Nephron (organoid): ENCODE data around the gene RAB40C.
A peak's percentile ranks its signal among the peaks of the same experiment; 100 is the strongest.

Experiments
- H3K27ac Mint-ChIP-seq, 3 experiments: 2 replicates each; pipeline ENCODE4 v1.8.0; 2020; ENCODE audit warnings: mixed read lengths in 3 of 3, mild to moderate bottlenecking in 2 of 3, moderate library complexity in 1 of 3
- H3K27me3 Mint-ChIP-seq: 2 replicates; pipeline ENCODE4 v1.8.0; 2021; ENCODE audit warnings: low read depth, mild to moderate bottlenecking, moderate library complexity, mixed read lengths
- H3K36me3 Mint-ChIP-seq: 2 replicates; pipeline ENCODE4 v1.8.0; 2020; ENCODE audit warnings: low read depth, mixed read lengths
- H3K4me1 Mint-ChIP-seq: 2 replicates; pipeline ENCODE4 v1.8.0; 2020; ENCODE audit warnings: mixed read lengths
- H3K4me3 Mint-ChIP-seq, 3 experiments: 2 replicates each; pipeline ENCODE4 v1.8.0; 2020; ENCODE audit warnings: mild to moderate bottlenecking in 3 of 3, mixed read lengths in 3 of 3, moderate library complexity in 2 of 3
- H3K9me3 Mint-ChIP-seq: 2 replicates; pipeline ENCODE4 v1.8.0; 2020; ENCODE audit warnings: mixed read lengths
- CTCF ChIP-seq, 3 experiments: fragments of 200-600 bp; sonication (generic); IDR thresholded peaks; one replicate each; pipeline ENCODE4 v1.5.0; 2021; ENCODE audit warnings: antibody characterized with exemption in 3 of 3; ENCODE audit not compliant: unreplicated experiment in 3 of 3

The RAB40C gene

GRCh38 chr16:589658-590187 is at the start of gene RAB40C:
Gene RAB40C (plus strand): TSS chr16:590066. CDS start chr16:590292, 226 bp downstream.
- TF ChIP-seq CTCF (IDR thresholded peaks at IDR 0.05; ENCODE audit: unreplicated experiment in 3 of 3), result no peak
- peaks cover 8% of the 10 kb centered on the region for H3K27me3 Mint-ChIP-seq

GRCh38 chr16:540645-541340 is 49.1 kb upstream of the RAB40C start:
- no peak overlapping the region for H3K4me3 Mint-ChIP-seq
- H3K36me3 Mint-ChIP-seq, result peaks cover 3% of the 10 kb centered on the region
- no peak overlapping the region for H3K27ac Mint-ChIP-seq
- H3K4me1 Mint-ChIP-seq, result no peaks in the 10 kb centered on the region
- no peaks in the 10 kb centered on the region for H3K9me3 Mint-ChIP-seq
- H3K27me3 Mint-ChIP-seq, result no peaks in the 10 kb centered on the region
- no peak for TF ChIP-seq CTCF (IDR thresholded peaks at IDR 0.05; ENCODE audit: unreplicated experiment in 3 of 3)

More at GRCh38 chr16:589658-590187, at the start of gene RAB40C:
- Mint-ChIP-seq H3K9me3 (no peaks in the 10 kb centered on the region), H3K4me3 (peak within 1 kb of the TSS; percentile 98 to 99 (median 99)), H3K36me3 (peaks cover 7% of the 10 kb centered on the region), H3K27ac (peak within 1 kb of the TSS; percentile 98 to 100 (median 99)), H3K4me1 (peaks cover 44% of the 10 kb centered on the region)

GRCh38 chr16:543301-544164 is 46.3 kb upstream of the RAB40C start:
- TF ChIP-seq CTCF (IDR thresholded peaks at IDR 0.05; ENCODE audit: unreplicated experiment in 3 of 3), result no peak

GRCh38 chr16:544517-544916 is 45.3 kb upstream of the RAB40C start:
- Mint-ChIP-seq H3K27ac (no peak overlapping the region), H3K27me3 (no peaks in the 10 kb centered on the region), H3K36me3 (no peaks in the 10 kb centered on the region), H3K4me3 (no peak overlapping the region), H3K9me3 (no peaks in the 10 kb centered on the region), H3K4me1 (no peaks in the 10 kb centered on the region)
- no peak for TF ChIP-seq CTCF (IDR thresholded peaks at IDR 0.05; ENCODE audit: unreplicated experiment in 3 of 3)

More at GRCh38 chr16:543301-544164, 46.3 kb upstream of the RAB40C start:
- Mint-ChIP-seq H3K9me3 (no peaks in the 10 kb centered on the region), H3K36me3 (no peaks in the 10 kb centered on the region), H3K27me3 (no peaks in the 10 kb centered on the region), H3K4me1 (no peaks in the 10 kb centered on the region), H3K27ac (peak overlapping the region in 1 of 3 experiments; percentile 17), H3K4me3 (no peak overlapping the region)

GRCh38 chr16:546909-547770 is 42.7 kb upstream of the RAB40C start:
- no peaks in the 10 kb centered on the region for H3K27me3 Mint-ChIP-seq
- no peaks in the 10 kb centered on the region for H3K36me3 Mint-ChIP-seq
- H3K9me3 Mint-ChIP-seq, result no peaks in the 10 kb centered on the region
- no peak overlapping the region for H3K27ac Mint-ChIP-seq
- peak; percentile 39 to 52 (median 40) for TF ChIP-seq CTCF (IDR thresholded peaks at IDR 0.05; ENCODE audit: unreplicated experiment in 3 of 3)
- no peak overlapping the region for H3K4me3 Mint-ChIP-seq
- no peaks in the 10 kb centered on the region for H3K4me1 Mint-ChIP-seq
